Choroid plexus epithelial cell (primary cell): Measurements from ENCODE around the gene PPP2R1B.
A peak's percentile ranks its signal among the peaks of the same experiment; 100 is the strongest.
"Not testable (repeated sequence)": the region's sequence is repeated elsewhere in the genome, so short reads cannot be mapped to it uniquely, and the experiment has no call there.

ENCODE experiments used
- DNase-seq: peaks from one replicate; pipeline ENCODE4 v3.0.0-alpha.2; 2010; ENCODE audit warnings: low read depth
- H3K4me3 ChIP-seq: 2 replicates; pipeline ENCODE4 v1.5.1; 2011; ENCODE audit warnings: low read depth, mild to moderate bottlenecking, control low read depth, low read length, moderate library complexity
- CTCF ChIP-seq: conservative IDR thresholded peaks from 2 replicates; pipeline ENCODE4 v1.5.1; 2011; ENCODE audit warnings: low read depth, mild to moderate bottlenecking, control low read depth, inconsistent platforms, low read length, moderate library complexity

The PPP2R1B gene

DNA sequence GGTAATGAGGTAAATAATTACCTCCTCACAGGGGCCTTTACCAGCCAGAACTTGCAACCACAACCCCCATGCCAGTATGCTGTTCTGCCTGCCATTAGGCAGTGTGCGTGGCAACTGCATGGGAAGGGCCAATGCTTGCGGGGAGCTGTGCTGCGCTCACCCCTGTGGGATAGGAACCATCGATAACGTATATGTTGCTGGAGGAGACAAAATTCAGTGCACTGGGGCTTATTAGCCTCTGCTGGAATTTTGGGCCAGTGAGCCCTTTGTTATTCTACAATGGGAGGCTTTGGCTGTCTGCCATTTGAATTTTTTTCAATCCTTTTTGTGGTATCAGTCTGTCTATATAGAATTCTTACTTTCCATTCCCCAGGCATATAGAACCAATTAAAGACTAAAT lies 47.3 kb downstream of the PPP2R1B start:
- DNase-seq = no peak
- H3K4me3 ChIP-seq = no peak overlapping the region
- no peak for TF ChIP-seq CTCF

GRCh38 chr11:111718436-111718835 lies 47.8 kb downstream of the PPP2R1B start:
- no peak overlapping the region for H3K4me3 ChIP-seq
- DNase-seq = peak; percentile 76
- TF ChIP-seq CTCF = peak; percentile 8

DNA sequence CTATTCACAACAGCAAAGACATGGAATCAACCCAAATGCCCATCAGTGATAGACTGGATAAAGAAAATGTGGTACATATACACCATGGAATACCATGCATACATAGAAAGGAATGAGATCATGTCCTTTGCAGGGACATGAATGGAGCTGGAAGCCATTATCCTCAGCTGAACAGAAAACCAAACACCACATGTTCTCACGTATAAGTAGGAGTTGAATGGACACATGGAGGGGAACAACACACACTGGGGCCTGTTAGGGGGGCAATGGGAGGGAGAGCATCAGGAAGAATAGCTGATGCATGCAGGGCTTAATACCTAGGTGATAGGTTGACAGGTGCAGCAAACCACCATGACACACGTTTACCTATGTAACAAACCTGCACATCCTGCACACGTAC lies 48.5 kb downstream of the PPP2R1B start:
- not testable (repeated sequence) for H3K4me3 ChIP-seq, DNase-seq

GRCh38 chr11:111715142-111715816 lies 50.9 kb downstream of the PPP2R1B start:
- no peak for DNase-seq
- TF ChIP-seq CTCF = no peak
- H3K4me3 ChIP-seq = no peak overlapping the region

DNA sequence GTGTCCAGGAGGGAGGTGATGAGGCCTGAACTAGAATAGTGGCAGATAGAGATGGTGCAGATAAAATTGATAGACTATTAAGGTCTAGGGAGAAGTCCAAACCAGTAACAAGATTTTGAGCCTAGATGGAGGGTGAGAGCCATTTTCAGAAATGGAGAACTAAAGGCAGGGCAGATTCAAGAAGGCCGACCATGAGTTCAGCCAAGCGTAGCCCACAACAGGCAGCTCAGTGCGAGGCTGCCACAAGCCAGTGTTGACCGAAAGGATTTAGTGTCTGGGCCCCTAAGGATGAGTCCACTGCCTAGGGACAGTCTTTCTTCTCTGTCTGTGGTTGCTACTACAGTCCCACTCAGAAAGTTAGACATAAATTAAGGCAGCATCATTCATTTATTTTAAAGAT lies 51.7 kb downstream of the PPP2R1B start:
- TF ChIP-seq CTCF = no peak
- DNase-seq = no peak
- no peak overlapping the region for H3K4me3 ChIP-seq

- DNase-seq = no peak
- no peak overlapping the region for H3K4me3 ChIP-seq
- TF ChIP-seq CTCF = no peak
These were observed 58.5 kb downstream of the PPP2R1B start for GRCh38 chr11:111707691-111708067.

DNA sequence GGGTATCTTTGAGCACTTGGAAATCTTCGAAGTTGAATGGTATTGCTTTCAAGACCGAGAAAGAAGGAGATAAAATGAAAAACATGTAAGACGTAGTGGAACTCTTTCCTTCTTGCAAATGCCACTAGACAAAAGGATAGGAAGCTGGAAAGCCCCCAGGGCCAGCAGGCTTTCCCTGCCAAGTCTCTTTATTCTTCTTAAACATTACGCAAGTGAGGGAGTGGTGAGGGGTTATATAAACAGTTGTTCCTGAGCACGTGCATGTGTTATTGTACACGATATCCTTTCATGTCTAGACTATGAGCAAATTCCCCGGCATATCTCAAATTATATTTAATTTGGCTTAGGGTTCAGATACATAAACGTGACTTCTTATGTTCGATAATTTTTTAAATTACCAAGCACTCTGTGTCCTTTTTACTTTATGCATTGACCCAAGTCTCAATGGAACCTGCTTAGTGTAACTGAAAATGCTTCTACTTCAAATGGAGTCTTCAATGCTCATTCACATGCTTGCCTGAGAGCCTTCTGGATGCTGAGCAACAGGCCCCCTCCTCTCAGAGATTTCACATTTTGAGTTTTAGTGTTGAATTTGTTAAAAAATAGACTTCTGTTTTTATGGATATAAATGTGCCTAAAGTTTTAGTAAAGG lies 59.0 kb downstream of the PPP2R1B start:
- H3K4me3 ChIP-seq = no peak overlapping the region
- TF ChIP-seq CTCF = no peak
- peak; percentile 95 for DNase-seq
